Suprapubic skin (tissue), 4 donors: ENCODE measurements around the gene SCN4B. TPM values are rescaled to one million over a fixed set of nuclear protein-coding genes. Genes with fewer than 3 reads are reported as not detected.
A peak's percentile ranks its signal among the peaks of the same experiment; 100 is the strongest.

Experiments used
- DNase-seq, 2 donors: peaks; one replicate each; pipeline ENCODE4 v3.0.0-alpha.2; 2019; ENCODE audit warnings: low spot score in 2 of 2
- H3K27ac ChIP-seq: fragments of 200-600 bp; sonication (generic); one replicate; pipeline ENCODE4 v1.5.1; 2019
- H3K27me3 ChIP-seq: fragments of 200-600 bp; sonication (generic); one replicate; pipeline ENCODE4 v1.5.1; 2019
- H3K36me3 ChIP-seq: fragments of 200-600 bp; sonication (generic); one replicate; pipeline ENCODE4 v1.5.1; 2019
- H3K4me1 ChIP-seq: fragments of 200-600 bp; sonication (generic); one replicate; pipeline ENCODE4 v1.5.1; 2019
- H3K4me3 ChIP-seq: fragments of 200-600 bp; sonication (generic); one replicate; pipeline ENCODE4 v1.5.1; 2019; ENCODE audit warnings: mild to moderate bottlenecking
- H3K9me3 ChIP-seq: fragments of 200-600 bp; sonication (generic); one replicate; pipeline ENCODE4 v1.5.1; 2019
- EP300 ChIP-seq: sonication (generic); formaldehyde crosslinking; IDR thresholded peaks from one replicate; pipeline ENCODE4 v1.6.1; 2017; ENCODE audit warnings: antibody characterized with exemption
- POLR2A ChIP-seq, 2 donors: fragments of 450-650 bp; IDR thresholded peaks; one replicate each; pipeline ENCODE4 v1.6.1; 2017; ENCODE audit warnings: antibody characterized with exemption in 2 of 2, mild to moderate bottlenecking in 2 of 2, moderate library complexity in 2 of 2
- POLR2AphosphoS5 ChIP-seq, 3 donors: sonication (generic); formaldehyde crosslinking; IDR thresholded peaks; one replicate each; pipeline ENCODE4 v1.6.1; 2017; ENCODE audit warnings: antibody characterized with exemption in 3 of 3
- WGBS: methylation state at CpG from one replicate; pipeline ENCODE4 v1.1.5; 2018; 5-methylcytosine and 5-hydroxymethylcytosine counted together
- total RNA-seq, 4 donors: library from RNA; depleted of rRNA; stranded (reverse); fragments of >200 nt; gene quantifications; one replicate each; pipeline ENCODE4 v1.1.0, GENCODE V29; 2016
- TF ChIP-seq, protein P1 (sequence below), 2 donors: fragments of 200-600 bp in 1 of 2; fragments of 450-650 bp in 1 of 2; sonication (generic) in 1 of 2; IDR thresholded peaks; one replicate each; pipeline ENCODE4 v1.5.1; 2016 to 2019; ENCODE audit warnings: antibody characterized with exemption in 2 of 2, mild to moderate bottlenecking in 1 of 2, moderate library complexity in 1 of 2

SCN4B gene
- total RNA-seq, 4 donors from 2014 or later, result 1.5 to 1.8 (median 1.5) TPM

DNA sequence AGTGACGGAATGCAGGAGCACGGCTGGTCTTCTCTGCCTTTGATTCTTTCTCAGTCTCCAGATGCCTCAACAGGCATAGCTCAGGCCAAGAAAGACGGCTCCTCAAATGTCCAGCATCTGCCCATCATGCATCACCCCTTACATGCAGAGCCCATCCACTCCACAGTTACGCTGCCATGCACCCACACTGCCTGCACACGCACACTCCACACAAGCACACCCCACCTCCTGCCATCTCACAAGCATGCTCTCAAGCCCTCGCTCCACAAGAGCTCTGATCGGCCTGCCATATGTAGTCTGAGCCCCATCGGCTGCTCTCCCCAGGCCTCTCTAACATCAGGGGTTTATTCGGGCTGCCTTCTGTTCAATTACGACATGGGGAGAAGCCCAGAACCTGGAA lies 18.8 kb downstream of the SCN4B start:
- H3K27ac ChIP-seq, result no peak overlapping the region
- H3K4me1 ChIP-seq, result peaks cover 4% of the 10 kb centered on the region
- H3K27me3 ChIP-seq, result peaks cover 3% of the 10 kb centered on the region
- H3K9me3 ChIP-seq, result no peaks in the 10 kb centered on the region
- TF ChIP-seq POLR2AphosphoS5 (IDR thresholded peaks at IDR 0.05), result no peak
- no peak for TF ChIP-seq POLR2A (IDR thresholded peaks at IDR 0.05)
- no peak for TF ChIP-seq EP300
- TF ChIP-seq, protein P1, sequence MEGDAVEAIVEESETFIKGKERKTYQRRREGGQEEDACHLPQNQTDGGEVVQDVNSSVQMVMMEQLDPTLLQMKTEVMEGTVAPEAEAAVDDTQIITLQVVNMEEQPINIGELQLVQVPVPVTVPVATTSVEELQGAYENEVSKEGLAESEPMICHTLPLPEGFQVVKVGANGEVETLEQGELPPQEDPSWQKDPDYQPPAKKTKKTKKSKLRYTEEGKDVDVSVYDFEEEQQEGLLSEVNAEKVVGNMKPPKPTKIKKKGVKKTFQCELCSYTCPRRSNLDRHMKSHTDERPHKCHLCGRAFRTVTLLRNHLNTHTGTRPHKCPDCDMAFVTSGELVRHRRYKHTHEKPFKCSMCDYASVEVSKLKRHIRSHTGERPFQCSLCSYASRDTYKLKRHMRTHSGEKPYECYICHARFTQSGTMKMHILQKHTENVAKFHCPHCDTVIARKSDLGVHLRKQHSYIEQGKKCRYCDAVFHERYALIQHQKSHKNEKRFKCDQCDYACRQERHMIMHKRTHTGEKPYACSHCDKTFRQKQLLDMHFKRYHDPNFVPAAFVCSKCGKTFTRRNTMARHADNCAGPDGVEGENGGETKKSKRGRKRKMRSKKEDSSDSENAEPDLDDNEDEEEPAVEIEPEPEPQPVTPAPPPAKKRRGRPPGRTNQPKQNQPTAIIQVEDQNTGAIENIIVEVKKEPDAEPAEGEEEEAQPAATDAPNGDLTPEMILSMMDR (IDR thresholded peaks at IDR 0.05), result no peak
- peak in 1 of 2 donors; percentile 24 for DNase-seq
- WGBS, result 85% methylated on average over 10 of the region's 10 CpGs
- H3K4me3 ChIP-seq, result no peak overlapping the region
- H3K36me3 ChIP-seq, result no peaks in the 10 kb centered on the region

DNA sequence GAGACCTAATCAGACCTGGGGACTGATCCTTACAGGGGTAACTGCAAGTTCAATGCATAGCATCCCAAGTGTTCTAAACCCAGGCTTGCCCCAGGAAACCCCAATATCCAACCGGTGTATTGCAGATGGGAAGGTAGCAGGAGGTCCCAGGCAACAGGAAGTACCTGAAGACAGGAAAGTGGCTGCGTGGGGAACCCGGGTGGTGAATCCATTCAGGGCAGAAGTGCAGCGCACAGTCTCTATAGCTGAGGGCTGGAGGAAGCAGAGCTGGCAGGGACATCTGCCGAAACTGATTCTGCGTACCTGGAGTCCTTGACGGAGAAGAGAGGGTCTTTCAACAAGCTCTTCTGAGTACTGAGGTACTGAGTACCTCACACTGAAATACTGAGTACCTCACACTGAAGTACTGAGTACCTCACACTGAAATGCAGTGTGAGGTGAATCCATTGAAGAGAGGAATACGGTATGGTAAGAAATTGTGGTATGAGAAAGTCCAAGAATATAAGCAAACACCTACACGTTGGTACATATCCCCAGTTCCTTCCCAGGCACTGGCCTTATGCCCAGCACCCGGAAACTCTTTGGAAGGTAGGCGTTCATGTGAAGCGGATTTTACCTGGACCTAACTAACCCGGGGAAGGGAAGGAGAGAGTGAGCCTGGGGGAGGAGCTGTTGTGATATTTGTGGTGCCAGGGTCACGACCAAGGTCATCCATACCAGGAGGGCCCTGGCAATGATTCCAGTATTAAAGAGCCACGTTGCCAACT lies 20.1 kb downstream of the SCN4B start:
- H3K27ac ChIP-seq, result no peak overlapping the region
- 54% methylated on average over 15 of the region's 15 CpGs for WGBS
- no peak overlapping the region for H3K4me3 ChIP-seq
- H3K4me1 ChIP-seq, result peaks cover 4% of the 10 kb centered on the region
- TF ChIP-seq POLR2AphosphoS5 (IDR thresholded peaks at IDR 0.05) (no peak), EP300 (no peak), POLR2A (IDR thresholded peaks at IDR 0.05) (no peak)
- TF ChIP-seq, protein P1 (IDR thresholded peaks at IDR 0.05), result no peak
- no peaks in the 10 kb centered on the region for H3K9me3 ChIP-seq
- DNase-seq, result no peak
- H3K27me3 ChIP-seq, result no peaks in the 10 kb centered on the region
- no peaks in the 10 kb centered on the region for H3K36me3 ChIP-seq

DNA sequence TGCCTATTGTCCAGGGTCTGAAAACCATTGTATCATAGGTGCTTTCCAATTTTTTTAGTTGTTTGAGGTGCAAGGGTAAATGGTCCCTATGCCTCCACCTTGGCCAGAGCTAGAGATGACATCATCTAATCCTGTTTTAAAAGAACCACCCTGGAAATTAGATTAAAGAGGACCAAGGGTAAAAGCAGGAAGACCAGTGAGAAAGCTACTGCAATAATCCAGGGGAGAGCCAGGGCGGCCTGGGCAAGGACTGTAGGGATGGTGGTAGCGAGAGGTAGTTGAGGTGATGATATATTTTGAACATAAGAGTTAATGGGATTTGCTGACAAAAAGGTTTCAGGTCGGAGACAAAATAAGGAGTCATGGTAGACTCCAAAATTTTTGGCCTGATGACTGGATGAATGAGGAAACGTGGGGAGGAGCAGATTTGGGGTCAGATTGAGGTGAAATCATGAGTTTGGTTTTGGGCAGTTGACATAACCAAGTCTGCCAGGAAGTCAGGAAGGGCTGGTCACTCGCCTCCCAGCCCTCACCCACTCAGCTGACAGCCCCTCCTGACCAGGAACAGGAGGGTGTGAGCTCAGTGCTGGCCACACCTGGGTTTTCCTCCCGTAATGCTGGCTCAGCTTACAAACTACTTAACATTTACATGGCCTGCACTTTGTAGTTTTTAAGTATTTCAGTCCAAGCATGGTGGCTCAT lies 23.0 kb downstream of the SCN4B start:
- TF ChIP-seq EP300, result no peak
- TF ChIP-seq, protein P1 (IDR thresholded peaks at IDR 0.05), result no peak
- no peak for TF ChIP-seq POLR2A (IDR thresholded peaks at IDR 0.05)
- TF ChIP-seq POLR2AphosphoS5 (IDR thresholded peaks at IDR 0.05), result no peak
- Histone ChIP-seq H3K4me1 (peaks cover 4% of the 10 kb centered on the region), H3K36me3 (no peaks in the 10 kb centered on the region), H3K4me3 (no peak overlapping the region), H3K9me3 (no peaks in the 10 kb centered on the region), H3K27ac (no peak overlapping the region), H3K27me3 (no peaks in the 10 kb centered on the region)
- DNase-seq, result no peak
- WGBS, result 57% methylated on average over 6 of the region's 6 CpGs

DNA sequence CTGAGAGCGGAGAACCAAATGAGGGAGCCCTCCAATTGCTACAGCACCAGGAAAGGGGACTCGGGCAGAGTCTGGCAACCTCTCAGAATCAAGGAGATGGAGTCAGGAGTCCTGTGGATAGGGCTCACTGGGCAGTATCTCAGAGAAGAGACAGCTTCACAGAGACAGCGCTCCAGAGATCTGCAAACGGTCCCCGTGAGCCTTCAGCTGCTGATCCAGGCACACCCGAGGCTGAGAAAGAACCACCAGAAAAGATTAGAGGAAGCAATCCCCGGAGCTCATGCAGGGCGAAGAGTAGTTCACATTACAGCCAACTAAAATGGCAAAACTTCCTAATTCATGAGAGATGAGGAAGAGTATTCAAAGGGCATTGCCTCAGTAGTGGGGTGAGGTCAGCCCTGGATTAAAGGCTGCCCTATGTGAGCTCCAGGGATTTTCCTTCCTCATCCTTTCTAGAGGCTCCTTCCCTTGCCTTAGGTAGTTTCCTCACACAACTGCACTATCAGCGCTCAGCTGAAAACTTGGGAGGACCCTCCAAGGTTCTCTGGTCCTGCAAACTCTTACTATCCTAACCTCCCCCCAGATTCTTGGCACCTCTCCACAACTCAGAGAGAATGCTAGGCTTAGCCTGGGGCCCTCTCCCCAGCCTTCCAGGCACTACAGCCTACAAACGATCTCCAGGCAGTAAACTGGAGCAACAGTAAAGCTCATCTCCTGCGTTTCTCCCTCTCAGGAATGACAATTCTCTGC lies 23.7 kb downstream of the SCN4B start:
- DNase-seq, result no peak
- Histone ChIP-seq H3K4me3 (no peak overlapping the region), H3K4me1 (peaks cover 4% of the 10 kb centered on the region), H3K36me3 (no peaks in the 10 kb centered on the region), H3K9me3 (no peaks in the 10 kb centered on the region), H3K27ac (no peak overlapping the region), H3K27me3 (no peaks in the 10 kb centered on the region)
- WGBS, result 59% methylated on average over 11 of the region's 11 CpGs
- TF ChIP-seq EP300 (no peak), POLR2AphosphoS5 (IDR thresholded peaks at IDR 0.05) (no peak), POLR2A (IDR thresholded peaks at IDR 0.05) (no peak)
- TF ChIP-seq, protein P1 (IDR thresholded peaks at IDR 0.05), result no peak

DNA sequence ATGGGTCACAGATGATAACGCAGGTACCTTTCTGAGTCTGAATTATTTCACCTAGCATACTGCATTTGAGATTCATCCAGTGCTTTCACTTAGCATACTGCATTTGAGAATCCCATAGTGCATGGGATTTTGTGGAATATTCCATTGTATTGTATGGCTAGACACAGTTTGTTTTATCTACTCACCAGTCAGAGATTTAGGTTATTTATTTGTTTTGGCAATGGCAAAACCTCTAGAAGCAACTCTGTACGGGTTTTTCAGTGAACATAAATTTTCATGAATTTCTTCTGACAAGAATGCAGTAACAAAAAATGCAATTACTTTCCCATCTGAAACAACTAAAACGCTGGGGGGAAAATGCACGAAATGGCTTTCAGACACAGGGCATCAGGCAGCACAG lies 24.3 kb downstream of the SCN4B start:
- DNase-seq, result no peak
- WGBS, result 49% methylated on average over 4 of the region's 4 CpGs
- H3K4me3 ChIP-seq, result no peak overlapping the region
- H3K4me1 ChIP-seq, result peaks cover 4% of the 10 kb centered on the region
- H3K27me3 ChIP-seq, result no peaks in the 10 kb centered on the region
- no peaks in the 10 kb centered on the region for H3K9me3 ChIP-seq
- no peak overlapping the region for H3K27ac ChIP-seq
- no peaks in the 10 kb centered on the region for H3K36me3 ChIP-seq
- no peak for TF ChIP-seq POLR2A (IDR thresholded peaks at IDR 0.05)
- TF ChIP-seq EP300, result no peak
- TF ChIP-seq, protein P1 (IDR thresholded peaks at IDR 0.05), result no peak
- no peak for TF ChIP-seq POLR2AphosphoS5 (IDR thresholded peaks at IDR 0.05)
